ENCODE measurements around the gene SERTAD1. TPM values are rescaled to one million over a fixed set of nuclear protein-coding genes. Genes with fewer than 3 reads are reported as not detected.

SERTAD1 gene
- total RNA-seq = 10 to 100 TPM; 10.5 to 24.0 (median 20.2) TPM
- polyA plus RNA-seq = 10 to 100 TPM; 10.7 to 88.7 (median 17.3) TPM
- long read RNA-seq, donor 1, transcript SERTAD1-201 (2 exons, 2,114 nt) = major isoform, 29 of 30 reads
- long read RNA-seq, donor 1, partial matches to known transcripts = 0 of 30 reads
- long read RNA-seq, donor 1, other reads (novel, unspliced or antisense) = 1 of 30 reads
- long read RNA-seq, donor 2, transcript SERTAD1-201 (2 exons, 2,114 nt) = major isoform, 31 of 34 reads
- long read RNA-seq, donor 2, partial matches to known transcripts = 0 of 34 reads
- long read RNA-seq, donor 2, other reads (novel, unspliced or antisense) = 3 of 34 reads

- WGBS, 3 donors = 0 to 1% (median 0%) methylated on average over 69 to 75 of the region's 75 CpGs
- H3K4me1 ChIP-seq = peaks cover 29% of the 10 kb centered on the region
- H3K27ac ChIP-seq = peak within 1 kb of the TSS; percentile 99
- ATAC-seq (peak; percentile 85 to 88 (median 86)), DNase-seq (peak; percentile 99 to 100)
- H3K36me3 ChIP-seq (ENCODE audit: insufficient read depth in 1 of 2, low read depth in 1 of 2) = peaks cover 0 to 21% of the 10 kb centered on the region in 2 donors
- H3K4me3 ChIP-seq = peak within 1 kb of the TSS; percentile 88
- no peaks in the 10 kb centered on the region for H3K9me3 ChIP-seq
- intact Hi-C loops (cut with DNase I) = no loop called here
- H3K27me3 ChIP-seq (ENCODE audit: insufficient read depth in 3 of 3, low read length in 2 of 3) = no peaks in the 10 kb centered on the region
- peak; percentile 71 for TF ChIP-seq CTCF (IDR thresholded peaks at IDR 0.05)
These were observed at the start of gene SERTAD1 for GRCh38 chr19:40425450-40426287. Gene SERTAD1, minus strand, starts transcription at chr19:40425992. Its CDS starts 2,446 bp downstream, at chr19:40423546.

GRCh38 chr19:40474737-40475136, 48.9 kb upstream of the SERTAD1 start:
- H3K27ac ChIP-seq = no peak overlapping the region
- H3K36me3 ChIP-seq (ENCODE audit: insufficient read depth in 1 of 2, low read depth in 1 of 2) = no peaks in the 10 kb centered on the region
- no peak for TF ChIP-seq CTCF (IDR thresholded peaks at IDR 0.05)
- no peaks in the 10 kb centered on the region for H3K27me3 ChIP-seq (ENCODE audit: insufficient read depth in 3 of 3, low read length in 2 of 3)
- no peaks in the 10 kb centered on the region for H3K9me3 ChIP-seq
- H3K4me3 ChIP-seq = no peak overlapping the region
- intact Hi-C loops (cut with DNase I) = loop anchor here in 1 of 2 donors (10.0 kb wide), 1 partner anchor 110 kb away; no protein-coding TSS in a partner anchor
- ATAC-seq (no peak), DNase-seq (no peak)
- H3K4me1 ChIP-seq = no peaks in the 10 kb centered on the region
- WGBS, 3 donors = 87 to 92% (median 90%) methylated on average over 4 of the region's 4 CpGs

GRCh38 chr19:40472516-40472915, 46.7 kb upstream of the SERTAD1 start:
- no peak for TF ChIP-seq CTCF (IDR thresholded peaks at IDR 0.05)
- H3K9me3 ChIP-seq = no peaks in the 10 kb centered on the region
- H3K4me3 ChIP-seq = no peak overlapping the region
- no peaks in the 10 kb centered on the region for H3K27me3 ChIP-seq (ENCODE audit: insufficient read depth in 3 of 3, low read length in 2 of 3)
- ATAC-seq (no peak), DNase-seq (no peak)
- H3K27ac ChIP-seq = no peak overlapping the region
- H3K36me3 ChIP-seq (ENCODE audit: insufficient read depth in 1 of 2, low read depth in 1 of 2) = no peaks in the 10 kb centered on the region
- intact Hi-C loops (cut with DNase I) = loop anchor here in 1 of 2 donors (10.0 kb wide), 1 partner anchor 112 kb away; no protein-coding TSS in a partner anchor
- H3K4me1 ChIP-seq = no peaks in the 10 kb centered on the region
- 89 to 92% (median 91%) methylated on average over 13 of the region's 13 CpGs for WGBS, 3 donors

- Histone ChIP-seq H3K4me1 (no peaks in the 10 kb centered on the region), H3K27ac (no peak overlapping the region), H3K27me3 (ENCODE audit: insufficient read depth in 3 of 3, low read length in 2 of 3) (no peaks in the 10 kb centered on the region), H3K4me3 (no peak overlapping the region), H3K9me3 (no peaks in the 10 kb centered on the region), H3K36me3 (ENCODE audit: insufficient read depth in 1 of 2, low read depth in 1 of 2) (no peaks in the 10 kb centered on the region)
- WGBS, 3 donors = 96 to 99% (median 98%) methylated on average over 3 of the region's 3 CpGs
- intact Hi-C loops (cut with DNase I) = loop anchor here in 1 of 2 donors (10.0 kb wide), 1 partner anchor 114 kb away; no protein-coding TSS in a partner anchor
- TF ChIP-seq CTCF (IDR thresholded peaks at IDR 0.05) = no peak
- DNase-seq = no peak
- ATAC-seq = no peak
These were observed 45.3 kb upstream of the SERTAD1 start for GRCh38 chr19:40471111-40471510.
